ENCODE results near the gene LGALS3BP.

GRCh38 chr17:78925662-78926555 lies 53.8 kb downstream of the LGALS3BP start:
- TF ChIP-seq POLR2A (IDR thresholded peaks at IDR 0.05) (no peak), CTCF (IDR thresholded peaks at IDR 0.05) (peak in 1 of 7 experiments; percentile 3)

All from body of pancreas (tissue), 4 donors.